ENCODE results near the gene ETFDH. TPM values are rescaled to one million over a fixed set of nuclear protein-coding genes. Genes with fewer than 3 reads are reported as not detected.

Gene ETFDH
- polyA plus RNA-seq, 1 donor (not counting 4 experiments of a cell fraction or from before 2014, with no cell fraction given): 25.5 TPM

DNA sequence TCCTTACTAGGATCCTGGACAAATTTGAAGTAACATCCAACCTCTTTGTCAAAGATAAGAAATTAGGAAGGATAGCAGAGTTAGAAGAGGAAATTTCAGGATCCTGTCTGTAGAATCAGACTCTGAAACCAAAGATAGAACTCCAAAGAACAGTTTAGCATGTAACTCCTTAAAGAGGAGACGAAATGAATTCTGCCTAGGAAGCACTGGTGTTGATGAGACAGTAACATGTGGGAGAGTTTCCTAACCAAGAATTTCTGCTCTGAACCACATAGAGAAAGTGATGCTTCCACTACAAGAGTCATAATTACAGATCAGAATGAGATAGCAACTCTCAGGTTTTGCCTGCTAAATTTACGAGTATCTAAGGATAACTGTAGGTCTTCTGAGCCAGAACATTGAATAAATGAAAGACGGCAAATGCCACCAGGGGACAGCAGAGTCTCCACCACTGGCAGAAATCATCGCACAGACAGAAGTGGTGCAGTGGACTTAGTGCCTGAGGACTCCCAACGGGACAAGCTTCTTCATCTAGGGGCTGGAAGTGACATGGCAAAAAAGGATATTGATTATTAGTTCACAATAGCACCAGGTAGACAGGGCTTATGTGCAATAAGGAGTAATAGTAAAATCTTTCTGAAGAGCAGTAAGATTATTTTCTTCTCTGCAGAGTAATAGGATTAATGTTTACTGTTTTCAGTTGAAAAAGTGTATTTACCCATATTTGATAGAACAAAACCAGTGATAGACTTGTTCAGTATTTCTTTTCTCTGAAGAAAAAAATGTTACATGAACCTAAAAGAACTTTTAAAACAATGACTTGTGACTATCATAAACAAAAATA, 57.8 kb downstream of the ETFDH start:
- DNase-seq (ENCODE audit: low read depth, low spot score) (no peak), FAIRE-seq (peak; percentile 93)
- Histone ChIP-seq H3K79me2 (ENCODE audit: control insufficient read depth, insufficient read depth, low read length) (no peaks in the 10 kb centered on the region), H3K27ac (ENCODE audit: control insufficient read depth, insufficient read depth, low read length) (no peak overlapping the region), H3K4me3 (ENCODE audit: control insufficient read depth in 2 of 3, extremely low read depth in 1 of 3, insufficient read depth in 2 of 3, low read depth in 1 of 3, low read length in 3 of 3) (no peak overlapping the region), H3K9ac (ENCODE audit: control insufficient read depth, extremely low read depth, insufficient read depth, low read length) (no peak overlapping the region), H3K9me1 (ENCODE audit: control insufficient read depth, extremely low read depth, insufficient read depth, low read length) (no peaks in the 10 kb centered on the region), H4K20me1 (ENCODE audit: control insufficient read depth, extremely low read depth, insufficient read depth, low read length) (no peaks in the 10 kb centered on the region), H3K27me3 (ENCODE audit: control insufficient read depth, extremely low read depth, insufficient read depth, low read length) (no peaks in the 10 kb centered on the region), H2AFZ (ENCODE audit: control insufficient read depth, low read length) (no peak overlapping the region), H3K4me1 (ENCODE audit: control insufficient read depth, extremely low read depth, insufficient read depth, low read length) (no peaks in the 10 kb centered on the region), H3K36me3 (ENCODE audit: control insufficient read depth in 2 of 2, extremely low read depth in 1 of 2, insufficient read depth in 2 of 2, low read length in 2 of 2) (no peaks in the 10 kb centered on the region), H3K4me2 (ENCODE audit: control insufficient read depth, extremely low read depth, insufficient read depth, low read depth, low read length) (no peak overlapping the region), H3K9me3 (ENCODE audit: control insufficient read depth, low read depth, low read length) (no peaks in the 10 kb centered on the region)
- peak; percentile 83 to 88 (median 85) for TF ChIP-seq CTCF (optimal IDR thresholded peaks at IDR 0.05 in 1 of 3, IDR thresholded peaks at IDR 0.05 in 1 of 3, conservative IDR thresholded peaks at IDR 0.05 in 1 of 3; ENCODE audit: extremely low read depth in 1 of 3, insufficient read depth in 2 of 3, low read length in 3 of 3)
- no peak for TF ChIP-seq EZH2 (IDR thresholded peaks at IDR 0.05; ENCODE audit: low read length)
- dilution Hi-C loops (cut with MboI; ENCODE audit: extremely low pct_ligation_motif_present, low sequenced_read_pairs): no loop called here

- dilution Hi-C loops (cut with MboI; ENCODE audit: extremely low pct_ligation_motif_present, low sequenced_read_pairs): no loop called here
- Histone ChIP-seq H3K27ac (ENCODE audit: control insufficient read depth, insufficient read depth, low read length) (no peak overlapping the region), H3K9me1 (ENCODE audit: control insufficient read depth, extremely low read depth, insufficient read depth, low read length) (no peaks in the 10 kb centered on the region), H3K4me2 (ENCODE audit: control insufficient read depth, extremely low read depth, insufficient read depth, low read depth, low read length) (no peak overlapping the region), H4K20me1 (ENCODE audit: control insufficient read depth, extremely low read depth, insufficient read depth, low read length) (no peaks in the 10 kb centered on the region), H2AFZ (ENCODE audit: control insufficient read depth, low read length) (no peak overlapping the region), H3K79me2 (ENCODE audit: control insufficient read depth, insufficient read depth, low read length) (no peaks in the 10 kb centered on the region), H3K9me3 (ENCODE audit: control insufficient read depth, low read depth, low read length) (no peaks in the 10 kb centered on the region), H3K4me3 (ENCODE audit: control insufficient read depth in 2 of 3, extremely low read depth in 1 of 3, insufficient read depth in 2 of 3, low read depth in 1 of 3, low read length in 3 of 3) (no peak overlapping the region), H3K4me1 (ENCODE audit: control insufficient read depth, extremely low read depth, insufficient read depth, low read length) (no peaks in the 10 kb centered on the region), H3K36me3 (ENCODE audit: control insufficient read depth in 2 of 2, extremely low read depth in 1 of 2, insufficient read depth in 2 of 2, low read length in 2 of 2) (no peaks in the 10 kb centered on the region), H3K27me3 (ENCODE audit: control insufficient read depth, extremely low read depth, insufficient read depth, low read length) (no peaks in the 10 kb centered on the region), H3K9ac (ENCODE audit: control insufficient read depth, extremely low read depth, insufficient read depth, low read length) (no peak overlapping the region)
- DNase-seq (ENCODE audit: low read depth, low spot score) (no peak), FAIRE-seq (no peak)
- TF ChIP-seq EZH2 (IDR thresholded peaks at IDR 0.05; ENCODE audit: low read length) (no peak), CTCF (optimal IDR thresholded peaks at IDR 0.05 in 1 of 3, IDR thresholded peaks at IDR 0.05 in 1 of 3, conservative IDR thresholded peaks at IDR 0.05 in 1 of 3; ENCODE audit: extremely low read depth in 1 of 3, insufficient read depth in 2 of 3, low read length in 3 of 3) (no peak)
Observed at GRCh38 chr4:158738866-158739265, 66.8 kb downstream of the ETFDH start.

Measured in keratinocyte (primary cell).